K562 (cell line): Measurements from ENCODE around the gene MDM4. TPM values are rescaled to one million over a fixed set of nuclear protein-coding genes. Genes with fewer than 3 reads are reported as not detected.

Experiments
- DACH1 ChIP-seq: fragments of 450-650 bp; IDR thresholded peaks from 2 replicates; pipeline ENCODE4 v1.6.1; 2018; ENCODE audit not compliant: partially characterized antibody
- EP300 ChIP-seq: IDR thresholded peaks from 2 replicates; pipeline ENCODE4 v1.6.1; 2012; ENCODE audit warnings: low read length, improper control_type of control experiment
- FOXM1 ChIP-seq, 2 experiments: fragments of 450-650 bp in 1 of 2; sonication (generic) in 1 of 2; formaldehyde crosslinking in 1 of 2; IDR thresholded peaks; 2 replicates each; pipeline versions ENCODE4 v1.6.1 to v1.9.0; 2017 to 2022; ENCODE audit warnings: low read depth in 2 of 2, mild to moderate bottlenecking in 2 of 2, missing genetic modification reagents in 1 of 2, moderate library complexity in 1 of 2
- HIVEP1 ChIP-seq: fragments of 250-450 bp; sonication (Bioruptor Pico); IDR thresholded peaks from 2 replicates; pipeline ENCODE4 v1.4.0; 2020; ENCODE audit warnings: mild to moderate bottlenecking
- KAT2B ChIP-seq: IDR thresholded peaks from one replicate; pipeline ENCODE4 v1.6.1; 2012; ENCODE audit warnings: low read depth, mild to moderate bottlenecking, control low read depth, inconsistent platforms, low read length, moderate library complexity
- MCM2 ChIP-seq: fragments of 450-650 bp; IDR thresholded peaks from 2 replicates; pipeline ENCODE4 v1.6.1; 2017; ENCODE audit warnings: low read depth, mild to moderate bottlenecking
- SRF ChIP-seq, 2 experiments: fragments of 250-450, 450-650 bp in 1 of 2; sonication (Bioruptor Pico) in 1 of 2; sonication (generic) in 1 of 2; formaldehyde crosslinking; IDR thresholded peaks; 2 replicates each; pipeline versions ENCODE4 v1.5.0 to v1.5.1; 2020 to 2022; ENCODE audit warnings: mild to moderate bottlenecking in 1 of 2, missing genetic modification reagents in 1 of 2
- polyA plus RNA-seq, 8 experiments: library from polyadenylated mRNA; depleted of rRNA in 4 of 8; stranded (reverse) in 5 of 8; unstranded in 3 of 8; fragments of >200 nt; fragmentation: Nextera tagmentation in 2 of 8; fragmentation: Illumina TruSeq in 1 of 8; extraction: Ambion mirVana in 2 of 8; extraction: Trizol in 1 of 8; gene quantifications; 2 replicates each; pipeline versions ENCODE4 v1.2.1 to v1.2.3, GENCODE V29; 2011 to 2014; ENCODE audit warnings: inconsistent platforms in 1 of 8, missing spikeins in 1 of 8
- total RNA-seq, 7 experiments: library from RNA; depleted of rRNA in 6 of 7; stranded (reverse); fragments of >200 nt in 6 of 7; fragmentation: Illumina TruSeq in 2 of 7; extraction: Trizol in 2 of 7; gene quantifications; 2 replicates each; pipeline versions ENCODE4 v1.2.1 to v1.2.3, GENCODE V29; 2011 to 2021; ENCODE audit warnings: low replicate concordance in 1 of 7
- TF ChIP-seq, protein P1 (sequence below): sonication (generic); formaldehyde crosslinking; IDR thresholded peaks from 2 replicates; pipeline ENCODE4 v1.5.0; 2020; ENCODE audit warnings: missing genetic modification reagents
- TF ChIP-seq, protein P2 (sequence below): fragments of 250-450 bp; sonication (Bioruptor Pico); IDR thresholded peaks from 2 replicates; pipeline ENCODE4 v1.8.0; 2022; ENCODE audit warnings: inconsistent platforms
- TF ChIP-seq, protein P3 (sequence below): fragments of 250-450 bp; sonication (Bioruptor Pico); IDR thresholded peaks from 2 replicates; pipeline ENCODE4 v1.8.0; 2021; ENCODE audit warnings: moderate library complexity, mild to moderate bottlenecking, inconsistent platforms
- TF ChIP-seq, protein P4 (sequence below), 2 experiments: fragments of 450-650 bp; IDR thresholded peaks; 2 replicates each; pipeline ENCODE4 v1.6.1; 2018; ENCODE audit warnings: mild to moderate bottlenecking in 2 of 2, low read depth in 1 of 2; ENCODE audit not compliant: partially characterized antibody in 2 of 2
- TF ChIP-seq, protein P5 (sequence below): fragments of 250-450 bp; sonication (Bioruptor Pico); IDR thresholded peaks from 2 replicates; pipeline ENCODE4 v1.5.0; 2020; ENCODE audit warnings: mild to moderate bottlenecking, borderline replicate concordance
- TF ChIP-seq, protein P6 (sequence below): fragments of 150-350 bp; IDR thresholded peaks from 2 replicates; pipeline ENCODE4 v1.6.1; 2014; ENCODE audit warnings: low read depth, mild to moderate bottlenecking, low read length, borderline replicate concordance

Gene MDM4
- total and polyA plus RNA-seq, 9 of the 15 experiments (the other 6 are each of a cell fraction or from before 2014, with no cell fraction given) = 3.3 to 61.7 (median 21.2) TPM

DNA sequence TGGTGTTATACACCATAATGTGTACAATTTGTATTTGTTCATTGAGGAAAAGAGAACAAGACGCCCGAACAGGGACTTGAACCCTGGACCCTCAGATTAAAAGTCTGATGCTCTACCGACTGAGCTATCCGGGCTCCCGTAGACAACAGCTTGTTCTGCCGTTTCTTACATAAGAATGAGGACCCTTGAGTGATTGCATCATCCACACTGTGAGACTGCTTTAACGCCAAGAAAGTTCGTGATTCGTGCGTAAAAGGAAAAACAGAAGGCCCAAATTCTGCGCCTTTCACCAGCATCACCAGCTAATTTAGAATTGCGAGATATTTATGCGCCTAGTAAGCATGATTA, 9.3 kb upstream of the MDM4 start (continued):
- TF ChIP-seq, protein P1, sequence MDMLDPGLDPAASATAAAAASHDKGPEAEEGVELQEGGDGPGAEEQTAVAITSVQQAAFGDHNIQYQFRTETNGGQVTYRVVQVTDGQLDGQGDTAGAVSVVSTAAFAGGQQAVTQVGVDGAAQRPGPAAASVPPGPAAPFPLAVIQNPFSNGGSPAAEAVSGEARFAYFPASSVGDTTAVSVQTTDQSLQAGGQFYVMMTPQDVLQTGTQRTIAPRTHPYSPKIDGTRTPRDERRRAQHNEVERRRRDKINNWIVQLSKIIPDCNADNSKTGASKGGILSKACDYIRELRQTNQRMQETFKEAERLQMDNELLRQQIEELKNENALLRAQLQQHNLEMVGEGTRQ (CRISPR knock-in tag) = no peak
- TF ChIP-seq, protein P2, sequence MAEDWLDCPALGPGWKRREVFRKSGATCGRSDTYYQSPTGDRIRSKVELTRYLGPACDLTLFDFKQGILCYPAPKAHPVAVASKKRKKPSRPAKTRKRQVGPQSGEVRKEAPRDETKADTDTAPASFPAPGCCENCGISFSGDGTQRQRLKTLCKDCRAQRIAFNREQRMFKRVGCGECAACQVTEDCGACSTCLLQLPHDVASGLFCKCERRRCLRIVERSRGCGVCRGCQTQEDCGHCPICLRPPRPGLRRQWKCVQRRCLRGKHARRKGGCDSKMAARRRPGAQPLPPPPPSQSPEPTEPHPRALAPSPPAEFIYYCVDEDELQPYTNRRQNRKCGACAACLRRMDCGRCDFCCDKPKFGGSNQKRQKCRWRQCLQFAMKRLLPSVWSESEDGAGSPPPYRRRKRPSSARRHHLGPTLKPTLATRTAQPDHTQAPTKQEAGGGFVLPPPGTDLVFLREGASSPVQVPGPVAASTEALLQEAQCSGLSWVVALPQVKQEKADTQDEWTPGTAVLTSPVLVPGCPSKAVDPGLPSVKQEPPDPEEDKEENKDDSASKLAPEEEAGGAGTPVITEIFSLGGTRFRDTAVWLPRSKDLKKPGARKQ (CRISPR knock-in tag) = no peak
- TF ChIP-seq KAT2B = no peak
- no peak for TF ChIP-seq MCM2
- TF ChIP-seq, protein P3, sequence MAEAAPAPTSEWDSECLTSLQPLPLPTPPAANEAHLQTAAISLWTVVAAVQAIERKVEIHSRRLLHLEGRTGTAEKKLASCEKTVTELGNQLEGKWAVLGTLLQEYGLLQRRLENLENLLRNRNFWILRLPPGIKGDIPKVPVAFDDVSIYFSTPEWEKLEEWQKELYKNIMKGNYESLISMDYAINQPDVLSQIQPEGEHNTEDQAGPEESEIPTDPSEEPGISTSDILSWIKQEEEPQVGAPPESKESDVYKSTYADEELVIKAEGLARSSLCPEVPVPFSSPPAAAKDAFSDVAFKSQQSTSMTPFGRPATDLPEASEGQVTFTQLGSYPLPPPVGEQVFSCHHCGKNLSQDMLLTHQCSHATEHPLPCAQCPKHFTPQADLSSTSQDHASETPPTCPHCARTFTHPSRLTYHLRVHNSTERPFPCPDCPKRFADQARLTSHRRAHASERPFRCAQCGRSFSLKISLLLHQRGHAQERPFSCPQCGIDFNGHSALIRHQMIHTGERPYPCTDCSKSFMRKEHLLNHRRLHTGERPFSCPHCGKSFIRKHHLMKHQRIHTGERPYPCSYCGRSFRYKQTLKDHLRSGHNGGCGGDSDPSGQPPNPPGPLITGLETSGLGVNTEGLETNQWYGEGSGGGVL (CRISPR knock-in tag) = no peak
- TF ChIP-seq, protein P4, sequence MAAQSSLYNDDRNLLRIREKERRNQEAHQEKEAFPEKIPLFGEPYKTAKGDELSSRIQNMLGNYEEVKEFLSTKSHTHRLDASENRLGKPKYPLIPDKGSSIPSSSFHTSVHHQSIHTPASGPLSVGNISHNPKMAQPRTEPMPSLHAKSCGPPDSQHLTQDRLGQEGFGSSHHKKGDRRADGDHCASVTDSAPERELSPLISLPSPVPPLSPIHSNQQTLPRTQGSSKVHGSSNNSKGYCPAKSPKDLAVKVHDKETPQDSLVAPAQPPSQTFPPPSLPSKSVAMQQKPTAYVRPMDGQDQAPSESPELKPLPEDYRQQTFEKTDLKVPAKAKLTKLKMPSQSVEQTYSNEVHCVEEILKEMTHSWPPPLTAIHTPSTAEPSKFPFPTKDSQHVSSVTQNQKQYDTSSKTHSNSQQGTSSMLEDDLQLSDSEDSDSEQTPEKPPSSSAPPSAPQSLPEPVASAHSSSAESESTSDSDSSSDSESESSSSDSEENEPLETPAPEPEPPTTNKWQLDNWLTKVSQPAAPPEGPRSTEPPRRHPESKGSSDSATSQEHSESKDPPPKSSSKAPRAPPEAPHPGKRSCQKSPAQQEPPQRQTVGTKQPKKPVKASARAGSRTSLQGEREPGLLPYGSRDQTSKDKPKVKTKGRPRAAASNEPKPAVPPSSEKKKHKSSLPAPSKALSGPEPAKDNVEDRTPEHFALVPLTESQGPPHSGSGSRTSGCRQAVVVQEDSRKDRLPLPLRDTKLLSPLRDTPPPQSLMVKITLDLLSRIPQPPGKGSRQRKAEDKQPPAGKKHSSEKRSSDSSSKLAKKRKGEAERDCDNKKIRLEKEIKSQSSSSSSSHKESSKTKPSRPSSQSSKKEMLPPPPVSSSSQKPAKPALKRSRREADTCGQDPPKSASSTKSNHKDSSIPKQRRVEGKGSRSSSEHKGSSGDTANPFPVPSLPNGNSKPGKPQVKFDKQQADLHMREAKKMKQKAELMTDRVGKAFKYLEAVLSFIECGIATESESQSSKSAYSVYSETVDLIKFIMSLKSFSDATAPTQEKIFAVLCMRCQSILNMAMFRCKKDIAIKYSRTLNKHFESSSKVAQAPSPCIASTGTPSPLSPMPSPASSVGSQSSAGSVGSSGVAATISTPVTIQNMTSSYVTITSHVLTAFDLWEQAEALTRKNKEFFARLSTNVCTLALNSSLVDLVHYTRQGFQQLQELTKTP (IDR thresholded peaks at IDR 0.05; ENCODE audit: low read depth in 1 of 2, partially characterized antibody in 2 of 2) = peak; percentile 11 to 24
- TF ChIP-seq FOXM1 (IDR thresholded peaks at IDR 0.05; ENCODE audit: low read depth) = no peak
- TF ChIP-seq FOXM1 (CRISPR knock-in tag; IDR thresholded peaks at IDR 0.05; ENCODE audit: low read depth) = peak; percentile 27; the same call in 1 of the 2 replicates
- TF ChIP-seq, protein P5, sequence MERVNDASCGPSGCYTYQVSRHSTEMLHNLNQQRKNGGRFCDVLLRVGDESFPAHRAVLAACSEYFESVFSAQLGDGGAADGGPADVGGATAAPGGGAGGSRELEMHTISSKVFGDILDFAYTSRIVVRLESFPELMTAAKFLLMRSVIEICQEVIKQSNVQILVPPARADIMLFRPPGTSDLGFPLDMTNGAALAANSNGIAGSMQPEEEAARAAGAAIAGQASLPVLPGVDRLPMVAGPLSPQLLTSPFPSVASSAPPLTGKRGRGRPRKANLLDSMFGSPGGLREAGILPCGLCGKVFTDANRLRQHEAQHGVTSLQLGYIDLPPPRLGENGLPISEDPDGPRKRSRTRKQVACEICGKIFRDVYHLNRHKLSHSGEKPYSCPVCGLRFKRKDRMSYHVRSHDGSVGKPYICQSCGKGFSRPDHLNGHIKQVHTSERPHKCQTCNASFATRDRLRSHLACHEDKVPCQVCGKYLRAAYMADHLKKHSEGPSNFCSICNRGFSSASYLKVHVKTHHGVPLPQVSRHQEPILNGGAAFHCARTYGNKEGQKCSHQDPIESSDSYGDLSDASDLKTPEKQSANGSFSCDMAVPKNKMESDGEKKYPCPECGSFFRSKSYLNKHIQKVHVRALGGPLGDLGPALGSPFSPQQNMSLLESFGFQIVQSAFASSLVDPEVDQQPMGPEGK (CRISPR knock-in tag) = no peak
- TF ChIP-seq DACH1 = peak; percentile 88
- peak; percentile 85 for TF ChIP-seq EP300
- no peak for TF ChIP-seq HIVEP1 (CRISPR knock-in tag)
- TF ChIP-seq SRF (CRISPR knock-in tag; IDR thresholded peaks at IDR 0.05) = no peak
- TF ChIP-seq, protein P6, sequence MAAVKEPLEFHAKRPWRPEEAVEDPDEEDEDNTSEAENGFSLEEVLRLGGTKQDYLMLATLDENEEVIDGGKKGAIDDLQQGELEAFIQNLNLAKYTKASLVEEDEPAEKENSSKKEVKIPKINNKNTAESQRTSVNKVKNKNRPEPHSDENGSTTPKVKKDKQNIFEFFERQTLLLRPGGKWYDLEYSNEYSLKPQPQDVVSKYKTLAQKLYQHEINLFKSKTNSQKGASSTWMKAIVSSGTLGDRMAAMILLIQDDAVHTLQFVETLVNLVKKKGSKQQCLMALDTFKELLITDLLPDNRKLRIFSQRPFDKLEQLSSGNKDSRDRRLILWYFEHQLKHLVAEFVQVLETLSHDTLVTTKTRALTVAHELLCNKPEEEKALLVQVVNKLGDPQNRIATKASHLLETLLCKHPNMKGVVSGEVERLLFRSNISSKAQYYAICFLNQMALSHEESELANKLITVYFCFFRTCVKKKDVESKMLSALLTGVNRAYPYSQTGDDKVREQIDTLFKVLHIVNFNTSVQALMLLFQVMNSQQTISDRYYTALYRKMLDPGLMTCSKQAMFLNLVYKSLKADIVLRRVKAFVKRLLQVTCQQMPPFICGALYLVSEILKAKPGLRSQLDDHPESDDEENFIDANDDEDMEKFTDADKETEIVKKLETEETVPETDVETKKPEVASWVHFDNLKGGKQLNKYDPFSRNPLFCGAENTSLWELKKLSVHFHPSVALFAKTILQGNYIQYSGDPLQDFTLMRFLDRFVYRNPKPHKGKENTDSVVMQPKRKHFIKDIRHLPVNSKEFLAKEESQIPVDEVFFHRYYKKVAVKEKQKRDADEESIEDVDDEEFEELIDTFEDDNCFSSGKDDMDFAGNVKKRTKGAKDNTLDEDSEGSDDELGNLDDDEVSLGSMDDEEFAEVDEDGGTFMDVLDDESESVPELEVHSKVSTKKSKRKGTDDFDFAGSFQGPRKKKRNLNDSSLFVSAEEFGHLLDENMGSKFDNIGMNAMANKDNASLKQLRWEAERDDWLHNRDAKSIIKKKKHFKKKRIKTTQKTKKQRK = no peak
